CD14-positive monocyte (primary cell): ENCODE results near the gene ZNF831. TPM values are rescaled to one million over a fixed set of nuclear protein-coding genes. Genes with fewer than 3 reads are reported as not detected.

Source experiments
- DNase-seq, 3 donors: peaks; one replicate each; pipeline ENCODE4 v3.0.0-alpha.2; 2011 to 2022
- H2AFZ ChIP-seq: 2 replicates; pipeline ENCODE4 v1.6.0; 2012; ENCODE audit warnings: mild to moderate bottlenecking, low read depth, low read length, inconsistent platforms; ENCODE audit not compliant: insufficient read depth, poor library complexity, severe bottlenecking
- H3K27ac ChIP-seq, 2 donors: 1 replicate in 1 of 2; 2 replicates in 1 of 2; pipeline ENCODE4 v1.5.1; 2012 to 2013; ENCODE audit warnings: low read length in 2 of 2, control low read depth in 1 of 2, inconsistent platforms in 1 of 2, low read depth in 1 of 2, mild to moderate bottlenecking in 1 of 2
- H3K27me3 ChIP-seq, 2 donors: one replicate each; pipeline versions ENCODE4 v1.6.0 to v1.6.1; 2011 to 2013; ENCODE audit warnings: low read length in 2 of 2; ENCODE audit not compliant: control insufficient read depth in 2 of 2, insufficient read depth in 2 of 2
- H3K36me3 ChIP-seq, 2 donors: replicated peaks in 1 of 2; 1 replicate in 1 of 2; 2 replicates in 1 of 2; pipeline versions ENCODE4 v1.5.1 to v1.6.1; 2012 to 2013; ENCODE audit warnings: low read length in 2 of 2, control low read depth in 1 of 2, inconsistent platforms in 1 of 2, mild to moderate bottlenecking in 1 of 2; ENCODE audit not compliant: insufficient read depth in 2 of 2, control insufficient read depth in 1 of 2
- H3K4me1 ChIP-seq, 2 donors: 1 replicate in 1 of 2; 2 replicates in 1 of 2; pipeline versions ENCODE4 v1.5.1 to v1.6.1; 2012 to 2013; ENCODE audit warnings: low read length in 2 of 2, control low read depth in 1 of 2, inconsistent platforms in 1 of 2, mild to moderate bottlenecking in 1 of 2, moderate library complexity in 1 of 2; ENCODE audit not compliant: insufficient read depth in 2 of 2, control insufficient read depth in 1 of 2
- H3K4me2 ChIP-seq: replicated peaks from 2 replicates; pipeline ENCODE3; 2012; ENCODE audit warnings: low read length, moderate library complexity, mild to moderate bottlenecking; ENCODE audit not compliant: poor library complexity, severe bottlenecking; ENCODE audit errors: extremely low read depth
- H3K4me3 ChIP-seq, 3 experiments: fragments of 200-600 bp in 1 of 3; sonication (generic) in 1 of 3; replicated peaks in 1 of 3; 1 replicate in 2 of 3; 2 replicates in 1 of 3; pipeline ENCODE4 v1.5.1; 2011 to 2013; ENCODE audit warnings: low read length in 3 of 3, mild to moderate bottlenecking in 3 of 3, control low read depth in 2 of 3, low read depth in 2 of 3, inconsistent platforms in 1 of 3, moderate library complexity in 1 of 3
- H3K79me2 ChIP-seq: 2 replicates; pipeline ENCODE4 v1.6.0; 2012; ENCODE audit warnings: mild to moderate bottlenecking, control low read depth, inconsistent platforms, low read length, moderate library complexity; ENCODE audit not compliant: insufficient read depth
- H3K9ac ChIP-seq: 2 replicates; pipeline ENCODE4 v1.6.0; 2017; ENCODE audit warnings: low read length, mild to moderate bottlenecking; ENCODE audit not compliant: insufficient read depth, poor library complexity, severe bottlenecking
- H3K9me3 ChIP-seq, 2 donors: replicated peaks in 1 of 2; 1 replicate in 1 of 2; 2 replicates in 1 of 2; pipeline versions ENCODE4 v1.5.1 to v1.6.1; 2012 to 2013; ENCODE audit warnings: low read length in 2 of 2, control low read depth in 1 of 2; ENCODE audit not compliant: control insufficient read depth in 1 of 2, insufficient read depth in 1 of 2
- H4K20me1 ChIP-seq: 2 replicates; pipeline ENCODE4 v1.6.0; 2012; ENCODE audit warnings: mild to moderate bottlenecking, low read length, control low read depth, moderate library complexity; ENCODE audit not compliant: insufficient read depth
- H3K27ac Mint-ChIP-seq, 7 donors: one replicate each; pipeline ENCODE4 v1.8.0; 2020; ENCODE audit warnings: mild to moderate bottlenecking in 7 of 7, mixed read lengths in 7 of 7, moderate library complexity in 6 of 7, inconsistent platforms in 2 of 7
- H3K27me3 Mint-ChIP-seq, 3 donors: one replicate each; pipeline ENCODE4 v1.8.0; 2021 to 2022; ENCODE audit warnings: low read depth in 3 of 3, mild to moderate bottlenecking in 3 of 3, mixed read lengths in 3 of 3, moderate library complexity in 3 of 3, inconsistent platforms in 1 of 3
- H3K36me3 Mint-ChIP-seq, 2 donors: one replicate each; pipeline ENCODE4 v1.8.0; 2020; ENCODE audit warnings: mixed read lengths in 2 of 2, inconsistent platforms in 1 of 2, mild to moderate bottlenecking in 1 of 2
- H3K4me1 Mint-ChIP-seq: one replicate; pipeline ENCODE4 v1.8.0; 2020; ENCODE audit warnings: mild to moderate bottlenecking, mixed read lengths
- H3K4me3 Mint-ChIP-seq, 2 donors: one replicate each; pipeline ENCODE4 v1.8.0; 2020; ENCODE audit warnings: mild to moderate bottlenecking in 2 of 2, mixed read lengths in 2 of 2, moderate library complexity in 1 of 2
- H3K9me3 Mint-ChIP-seq, 7 donors: one replicate each; pipeline ENCODE4 v1.8.0; 2020 to 2022; ENCODE audit warnings: mixed read lengths in 7 of 7, mild to moderate bottlenecking in 6 of 7, moderate library complexity in 6 of 7, inconsistent platforms in 2 of 7
- CTCF ChIP-seq: fragments of 200-600 bp; IDR thresholded peaks from one replicate; pipeline ENCODE4 v1.8.0; 2022; ENCODE audit warnings: antibody characterized with exemption, mild to moderate bottlenecking
- WGBS: methylation state at CpG from one replicate; pipeline ENCODE4 v1.1.5; 2013; ENCODE audit warnings: missing lambda C conversion rate; ENCODE audit not compliant: insufficient coverage; 5-methylcytosine and 5-hydroxymethylcytosine counted together
- intact Hi-C, 2 donors: fragments of 100-400 bp; cut with micrococcal nuclease; formaldehyde crosslinking; loops; one replicate each; pipeline versions ENCODE4 v1.15.0 to v1.15.1; 2023
- polyA plus RNA-seq, 3 donors: library from polyadenylated mRNA; depleted of rRNA in 1 of 3; unstranded in 2 of 3; stranded (reverse) in 1 of 3; fragments of 300-500 nt in 2 of 3; fragments of >200 nt in 1 of 3; fragmentation: Illumina TruSeq in 2 of 3; gene quantifications; 1 replicate in 2 of 3; 2 replicates in 1 of 3; pipeline ENCODE4 v1.2.3, GENCODE V29; 2012 to 2021

ZNF831 gene
- polyA plus RNA-seq, 3 donors: 0.03 to 0.09 TPM; not detected in 1

GRCh38 chr20:59276938-59277337 lies 113.3 kb downstream of the ZNF831 start:
- Mint-ChIP-seq H3K9me3 (no peaks in the 10 kb centered on the region), H3K27me3 (peaks cover 1 to 5% (median 5%) of the 10 kb centered on the region in 3 donors), H3K36me3 (no peaks in the 10 kb centered on the region), H3K4me3 (no peak overlapping the region), H3K27ac (no peak overlapping the region), H3K4me1 (peaks cover 3% of the 10 kb centered on the region)
- H3K36me3 ChIP-seq: no peaks in the 10 kb centered on the region
- no peak overlapping the region for H3K4me2 ChIP-seq
- no peak overlapping the region for H2AFZ ChIP-seq
- H3K27me3 ChIP-seq: peaks cover 0 to 2% of the 10 kb centered on the region in 2 donors
- no peak overlapping the region for H3K27ac ChIP-seq
- DNase-seq: no peak
- intact Hi-C loops: no loop called here
- TF ChIP-seq CTCF: no peak
- H3K9ac ChIP-seq: no peak overlapping the region
- no peaks in the 10 kb centered on the region for H4K20me1 ChIP-seq
- WGBS: 57% methylated on average over 3 of the region's 5 CpGs
- H3K9me3 ChIP-seq: no peaks in the 10 kb centered on the region
- H3K4me1 ChIP-seq: no peaks in the 10 kb centered on the region
- no peak overlapping the region for H3K4me3 ChIP-seq
- H3K79me2 ChIP-seq: no peaks in the 10 kb centered on the region

- no peak overlapping the region for H3K27ac Mint-ChIP-seq
- H3K27me3 Mint-ChIP-seq: peaks cover 0 to 4% (median 2%) of the 10 kb centered on the region in 3 donors
- Histone ChIP-seq H3K36me3 (no peaks in the 10 kb centered on the region), H3K4me2 (no peak overlapping the region), H4K20me1 (no peaks in the 10 kb centered on the region), H3K4me1 (no peaks in the 10 kb centered on the region), H3K4me3 (no peak overlapping the region), H3K9me3 (no peaks in the 10 kb centered on the region), H3K9ac (no peak overlapping the region), H3K27me3 (no peaks in the 10 kb centered on the region), H3K79me2 (no peaks in the 10 kb centered on the region), H2AFZ (no peak overlapping the region), H3K27ac (no peak overlapping the region)
- no peak for DNase-seq
- H3K4me3 Mint-ChIP-seq: no peak overlapping the region
- no peaks in the 10 kb centered on the region for H3K36me3 Mint-ChIP-seq
- intact Hi-C loops: no loop called here
- WGBS: 87% methylated on average over 3 of the region's 5 CpGs
- no peaks in the 10 kb centered on the region for H3K4me1 Mint-ChIP-seq
- TF ChIP-seq CTCF: no peak
- peaks cover 0 to 1% (median 0%) of the 10 kb centered on the region in 7 donors for H3K9me3 Mint-ChIP-seq
Observed at GRCh38 chr20:59284470-59284869, 120.8 kb downstream of the ZNF831 start.
